Ovary (tissue), 3 donors: ENCODE data around the gene ZNF750.

ENCODE experiments used
- CTCF ChIP-seq, 3 donors: fragments of 450-650 bp in 2 of 3; fragments of 200-600 bp in 1 of 3; IDR thresholded peaks; one replicate each; pipeline versions ENCODE4 v1.5.1 to v1.8.0; 2016 to 2022; ENCODE audit warnings: antibody characterized with exemption in 3 of 3, mild to moderate bottlenecking in 1 of 3
- EP300 ChIP-seq: sonication (generic); formaldehyde crosslinking; IDR thresholded peaks from one replicate; pipeline ENCODE4 v1.6.1; 2017; ENCODE audit warnings: antibody characterized with exemption
- donor health status: DM: no; HTN: no; CAD: no.

DNA sequence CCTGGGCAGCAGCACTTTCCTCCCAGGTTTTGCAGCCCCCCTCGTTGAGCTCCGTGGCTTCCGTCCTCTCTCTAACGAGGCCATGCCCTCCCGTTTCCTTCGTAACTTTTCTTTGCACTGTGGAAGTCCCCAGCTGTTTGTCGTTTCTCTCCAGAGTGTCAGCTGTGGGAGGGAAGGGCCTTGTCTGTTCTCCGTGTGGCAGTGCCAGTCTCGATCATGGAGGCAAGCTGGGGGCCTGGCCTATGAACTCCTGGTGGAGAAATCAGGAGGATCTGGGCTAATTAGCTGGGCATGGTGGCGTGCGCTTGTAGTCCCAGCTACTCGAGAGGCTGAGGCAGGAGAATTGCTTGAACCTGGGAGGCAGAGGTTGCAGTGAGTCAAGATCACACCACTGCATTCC, 59.6 kb downstream of the ZNF750 start:
- TF ChIP-seq CTCF (IDR thresholded peaks at IDR 0.05) = no peak
- no peak for TF ChIP-seq EP300
